Caki2 (cell line): ENCODE data around the gene DLK2. TPM values are rescaled to one million over a fixed set of nuclear protein-coding genes. Genes with fewer than 3 reads are reported as not detected.
"Not testable (repeated sequence)": the region's sequence is repeated elsewhere in the genome, so short reads cannot be mapped to it uniquely, and the experiment has no call there.

Experiments used
- DNase-seq: peaks from one replicate; pipeline ENCODE4 v3.0.0-alpha.2; 2015; ENCODE audit warnings: low read depth
- in situ Hi-C: cut with HindIII; loops from 2 replicates; pipeline ENCODE4 v1.10.0; 2016; ENCODE audit warnings: low sequenced_read_pairs, low pct_unique_long_range_greater_than_20kb, mixed read lengths
- total RNA-seq: library from RNA; depleted of rRNA; stranded (reverse); fragments of >200 nt; shearing (Covaris generic); gene quantifications from 2 replicates; pipeline ENCODE4 v1.2.3, GENCODE V29; 2014; ENCODE audit warnings: low replicate concordance

The DLK2 gene
- total RNA-seq, 1 experiment from 2014 or later = 0.07 TPM

DNA sequence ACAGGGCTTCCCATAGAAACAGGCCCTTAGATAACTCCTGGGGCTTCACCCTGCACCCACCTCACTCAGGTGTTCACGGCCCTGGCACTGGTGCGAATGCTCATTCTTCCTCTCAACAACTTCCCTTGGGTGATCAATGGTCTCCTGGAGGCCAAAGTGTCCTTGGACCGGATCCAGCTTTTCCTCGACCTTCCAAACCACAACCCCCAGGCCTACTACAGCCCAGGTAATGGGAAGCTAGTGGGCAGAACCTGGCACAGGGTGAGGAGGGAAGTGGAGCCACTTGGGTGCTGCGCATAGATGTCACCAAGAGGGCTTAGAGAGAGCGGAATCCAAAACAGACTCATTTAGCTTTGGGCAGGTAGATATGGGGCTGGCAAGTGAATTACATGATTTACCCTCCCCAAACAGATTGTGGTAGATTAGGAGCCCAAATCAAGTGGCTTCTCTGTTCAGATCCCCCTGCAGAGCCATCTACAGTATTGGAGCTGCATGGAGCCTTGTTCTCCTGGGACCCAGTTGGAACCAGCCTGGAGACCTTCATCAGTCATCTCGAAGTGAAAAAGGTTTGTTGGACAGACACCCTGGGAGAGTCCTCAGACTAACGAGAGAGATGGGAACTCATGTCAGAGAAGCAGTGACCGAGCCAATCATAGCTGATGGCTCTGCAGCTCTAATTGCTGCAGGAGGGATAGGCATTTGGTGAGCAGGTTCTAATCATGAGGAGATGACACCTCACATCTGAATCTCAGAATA lies 19.5 kb downstream of the DLK2 start:
- DNase-seq = no peak
- in situ Hi-C loops = no loop called here

DNA sequence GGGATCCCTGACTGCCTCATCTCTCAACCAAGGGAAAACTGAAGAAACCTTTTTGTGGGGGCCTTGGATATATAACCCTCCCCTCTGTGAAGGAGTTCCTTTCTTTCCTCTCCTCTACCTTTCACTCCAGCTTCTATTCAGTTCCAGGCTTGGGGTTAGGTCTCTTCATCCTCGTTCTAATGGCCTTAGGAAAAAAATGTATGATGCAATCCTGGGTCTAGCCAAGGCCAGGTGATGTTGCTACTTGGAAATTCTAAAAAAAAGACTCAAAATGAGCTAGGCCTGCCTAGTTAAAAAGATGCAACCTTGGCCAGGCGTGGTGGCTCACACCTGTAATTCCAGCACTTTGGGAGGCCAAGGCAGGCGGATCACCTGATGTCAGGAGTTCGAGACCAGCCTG lies 20.4 kb downstream of the DLK2 start:
- no peak for DNase-seq
- in situ Hi-C loops = no loop called here

DNA sequence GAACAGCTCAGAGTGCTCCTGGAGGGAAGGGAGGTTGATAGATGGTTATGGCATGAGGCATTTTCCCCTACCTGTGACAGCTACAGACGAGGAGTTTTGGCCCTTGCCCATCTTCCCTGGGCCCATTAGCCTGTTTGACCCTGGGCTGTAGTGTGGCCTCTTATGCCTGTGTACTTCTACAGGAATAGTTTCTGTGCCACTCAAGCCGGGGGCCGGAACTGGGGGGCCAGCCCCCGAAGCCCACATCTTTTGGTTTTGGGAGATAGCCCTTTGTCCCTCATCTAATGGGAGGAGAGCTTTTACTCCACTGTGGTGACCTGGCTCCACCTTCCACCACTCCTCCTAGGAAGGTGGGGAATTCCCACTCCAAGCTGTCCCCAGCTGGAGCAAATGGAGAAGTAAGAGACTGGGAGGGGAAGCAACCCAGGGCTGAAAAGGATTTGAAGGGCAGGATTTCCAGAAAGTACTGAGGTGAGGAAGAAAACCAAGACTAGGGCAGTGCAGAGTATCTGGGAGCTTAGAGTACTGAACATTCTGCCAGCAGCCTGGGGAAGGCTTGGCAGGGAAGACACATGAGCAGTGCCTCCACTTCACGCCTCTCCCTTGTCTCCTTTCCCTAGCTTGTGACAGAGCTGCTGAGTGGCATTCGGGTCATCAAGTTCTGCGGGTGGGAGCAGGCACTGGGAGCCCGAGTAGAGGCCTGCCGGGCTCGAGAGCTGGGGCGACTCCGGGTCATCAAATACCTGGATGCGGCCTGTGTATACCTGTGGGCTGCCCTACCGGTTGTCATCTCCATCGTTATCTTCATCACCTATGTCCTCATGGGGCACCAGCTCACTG lies 21.1 kb downstream of the DLK2 start:
- in situ Hi-C loops = no loop called here
- DNase-seq = peak; percentile 31

DNA sequence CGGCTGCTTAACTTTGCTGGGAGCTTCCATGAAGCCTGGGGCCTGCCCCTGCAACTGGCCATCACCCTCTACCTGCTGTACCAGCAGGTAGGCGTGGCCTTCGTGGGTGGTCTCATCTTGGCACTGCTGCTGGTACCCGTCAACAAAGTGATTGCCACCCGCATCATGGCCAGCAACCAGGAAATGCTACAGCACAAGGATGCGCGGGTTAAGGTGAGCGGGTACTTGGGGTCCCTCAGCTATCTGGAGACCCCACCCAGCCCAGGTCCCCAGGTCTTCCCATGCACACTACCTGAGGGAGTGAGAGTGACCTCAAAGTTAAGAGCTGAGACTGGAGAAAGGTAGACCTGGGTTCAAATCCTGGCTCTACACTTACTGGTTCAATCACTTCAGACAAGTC lies 22.2 kb downstream of the DLK2 start:
- in situ Hi-C loops = no loop called here
- no peak for DNase-seq

DNA sequence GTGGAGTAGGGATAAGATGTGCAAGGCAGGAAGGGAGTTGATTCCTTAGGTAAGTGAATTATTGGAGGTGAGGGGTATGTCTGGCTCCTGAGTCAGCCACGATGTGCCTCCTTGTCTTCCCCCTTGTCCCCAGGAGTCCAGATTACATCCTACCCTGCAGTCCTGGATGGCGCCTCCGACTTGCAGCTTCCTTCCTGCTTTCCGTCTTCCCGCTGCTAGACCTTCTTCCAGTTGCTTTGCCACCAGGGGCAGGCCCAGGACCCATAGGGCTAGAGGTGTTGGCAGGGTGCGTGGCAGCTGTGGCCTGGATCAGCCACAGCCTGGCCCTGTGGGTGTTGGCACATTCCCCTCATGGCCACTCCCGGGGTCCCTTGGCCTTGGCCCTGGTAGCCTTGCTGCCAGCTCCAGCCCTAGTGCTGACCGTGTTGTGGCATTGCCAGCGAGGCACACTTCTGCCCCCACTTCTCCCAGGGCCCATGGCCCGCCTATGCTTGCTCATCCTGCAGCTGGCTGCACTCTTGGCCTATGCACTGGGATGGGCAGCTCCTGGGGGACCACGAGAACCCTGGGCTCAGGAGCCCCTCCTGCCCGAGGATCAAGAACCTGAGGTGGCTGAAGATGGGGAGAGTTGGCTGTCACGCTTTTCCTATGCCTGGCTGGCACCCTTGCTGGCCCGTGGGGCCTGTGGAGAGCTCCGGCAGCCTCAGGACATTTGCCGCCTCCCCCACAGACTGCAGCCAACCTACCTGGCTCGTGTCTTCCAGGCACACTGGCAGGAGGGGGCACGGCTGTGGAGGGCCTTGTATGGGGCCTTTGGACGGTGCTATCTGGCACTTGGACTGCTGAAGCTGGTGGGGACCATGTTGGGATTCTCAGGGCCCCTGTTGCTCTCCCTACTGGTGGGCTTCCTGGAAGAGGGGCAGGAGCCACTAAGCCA lies 23.1 kb downstream of the DLK2 start:
- in situ Hi-C loops = no loop called here
- DNase-seq = no peak

DNA sequence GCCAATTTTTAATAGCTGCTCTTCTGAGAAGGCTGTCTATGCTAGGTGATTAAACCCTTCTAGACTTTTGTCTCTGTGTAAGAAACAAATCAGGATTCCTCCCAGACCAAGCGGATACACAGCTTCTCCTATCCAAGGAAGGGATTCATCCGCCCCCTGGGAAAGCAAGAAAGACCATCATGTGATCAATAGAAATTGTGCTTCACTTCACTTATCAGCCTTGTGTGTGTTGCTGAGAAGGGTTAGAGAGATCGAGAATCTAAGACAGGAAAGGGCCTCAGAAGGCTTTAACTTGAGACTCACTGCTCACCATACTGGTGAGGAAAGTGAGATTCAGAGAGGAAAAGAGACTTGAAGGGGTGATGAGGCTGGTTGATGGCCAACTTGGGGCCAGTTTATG lies 26.5 kb downstream of the DLK2 start:
- in situ Hi-C loops = no loop called here
- no peak for DNase-seq

DNA sequence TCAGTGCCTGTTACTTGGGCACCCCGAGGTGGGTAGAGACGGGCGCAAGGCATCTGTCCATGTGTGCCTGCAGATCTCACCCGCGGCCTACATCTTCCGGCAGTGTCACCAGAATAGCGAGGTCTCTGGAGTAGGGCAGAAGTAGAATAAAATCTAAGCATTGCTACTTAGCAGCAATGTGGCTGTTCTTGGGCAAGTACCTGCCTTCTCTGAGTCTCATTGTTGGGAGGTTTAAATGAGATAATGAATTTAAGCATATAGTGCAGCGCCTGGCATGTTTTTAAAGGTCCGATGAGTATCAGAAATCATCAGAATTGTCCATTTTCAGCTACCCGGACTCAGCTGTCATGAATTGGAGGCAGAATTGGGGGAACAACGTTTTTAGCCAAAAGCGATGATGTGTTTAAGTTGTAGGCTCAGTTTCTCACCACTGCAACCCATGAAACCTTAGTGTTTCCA lies 27.2 kb downstream of the DLK2 start:
- no peak for DNase-seq
- in situ Hi-C loops = no loop called here

DNA sequence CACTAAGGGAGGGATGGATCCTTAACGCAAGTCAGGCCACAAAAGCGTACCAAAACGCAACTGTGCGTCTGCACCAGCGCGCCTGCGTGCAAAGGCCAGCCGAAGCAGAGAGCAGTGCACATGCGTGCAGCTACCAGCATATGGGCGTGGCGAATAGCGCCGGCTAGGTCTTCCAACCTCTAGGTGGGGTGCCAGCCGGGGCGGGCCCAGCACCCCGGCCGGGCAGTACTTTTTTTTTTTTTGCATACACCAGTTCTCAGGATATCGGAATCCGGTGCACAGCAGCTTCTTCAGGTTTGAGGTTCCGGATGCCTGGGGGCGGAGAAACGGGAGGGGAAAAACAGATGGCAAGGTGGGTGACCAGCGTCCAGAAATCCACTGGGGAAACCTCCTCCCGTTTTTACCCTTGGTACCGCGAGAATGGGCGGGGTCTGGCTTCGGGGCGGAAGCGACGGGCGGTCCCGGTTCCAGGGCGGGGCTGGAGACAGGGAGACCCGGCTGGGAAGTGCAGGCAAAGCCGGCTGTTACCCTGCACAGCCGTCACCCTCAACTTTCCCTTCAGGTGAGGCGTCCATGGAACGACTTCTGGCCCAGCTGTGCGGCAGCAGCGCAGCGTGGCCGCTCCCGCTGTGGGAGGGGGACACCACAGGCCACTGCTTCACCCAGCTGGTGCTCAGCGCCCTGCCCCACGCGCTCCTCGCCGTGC lies 27.8 kb downstream of the DLK2 start, which contains the start of gene ABCC10:
Gene ABCC10 (plus strand): TSS at position 136 of the 706 bp plus-strand sequence. CDS start 438 bp downstream, at position 574.
- in situ Hi-C loops = no loop called here

DNA sequence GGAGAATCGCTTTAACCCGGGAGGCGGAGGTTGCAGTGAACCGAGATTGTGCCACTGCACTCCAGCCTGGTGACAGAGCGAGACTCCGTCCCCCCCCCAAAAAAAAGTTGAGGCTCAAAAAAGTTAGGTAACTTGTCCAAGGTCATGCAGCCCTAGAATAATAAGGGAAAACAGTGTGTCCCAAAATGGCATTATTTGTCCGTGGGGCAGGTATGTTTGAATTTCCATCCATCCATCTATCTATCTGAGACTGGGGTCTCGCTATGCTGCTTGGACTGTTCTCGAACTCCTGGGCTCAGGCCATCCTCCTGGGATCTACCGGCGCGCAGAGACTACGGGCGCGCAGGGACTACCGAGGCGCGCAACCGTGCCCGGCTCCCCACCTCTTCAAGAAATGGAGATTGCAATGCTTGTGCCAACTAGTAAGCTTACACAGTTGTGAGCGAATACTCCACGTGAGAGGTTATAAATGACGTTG lies 28.4 kb downstream of the DLK2 start:
- no peak for DNase-seq
- in situ Hi-C loops = no loop called here

More for the DNA sequence above, 27.8 kb downstream of the DLK2 start, which contains the start of gene ABCC10:
- DNase-seq = peak; percentile 95

DNA sequence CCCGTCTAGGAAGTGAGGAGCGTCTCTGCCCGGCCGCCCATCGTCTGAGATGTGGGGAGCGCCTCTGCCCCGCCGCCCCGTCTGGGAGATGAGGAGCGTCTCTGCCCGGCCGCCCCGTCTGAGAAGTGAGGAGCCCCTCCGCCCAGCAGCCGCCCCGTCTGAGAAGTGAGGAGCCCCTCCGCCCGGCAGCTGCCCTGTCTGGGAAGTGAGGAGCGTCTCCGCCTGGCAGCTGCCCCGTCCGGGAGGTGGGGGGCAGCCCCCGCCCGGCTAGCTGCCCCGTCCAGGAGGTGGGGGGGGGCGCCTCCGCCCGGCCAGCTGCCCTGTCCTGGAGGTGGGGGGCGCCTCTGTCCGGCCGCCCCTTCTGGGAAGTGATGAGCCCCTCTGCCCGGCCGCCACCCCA lies 30.3 kb downstream of the DLK2 start:
- in situ Hi-C loops, DNase-seq: not testable (repeated sequence)

DNA sequence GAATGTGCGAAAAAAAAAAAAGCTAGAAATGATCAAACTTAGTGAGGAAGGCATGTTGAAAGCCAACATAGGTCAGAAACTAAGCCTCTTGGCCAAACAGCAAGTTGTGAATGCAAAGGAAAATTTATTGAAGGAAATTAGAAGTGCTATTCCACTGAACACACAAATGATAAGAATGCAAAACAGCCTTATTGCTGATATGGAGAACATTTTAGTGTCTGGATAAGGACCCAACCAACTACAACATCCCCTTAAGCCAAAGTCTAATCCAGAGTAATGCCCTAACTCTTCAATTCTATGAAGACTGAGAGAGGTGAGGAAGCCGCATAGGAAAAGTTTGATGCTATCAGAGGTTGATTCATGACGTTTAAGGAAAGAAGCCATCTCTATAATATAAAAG lies 33.5 kb downstream of the DLK2 start:
- in situ Hi-C loops = no loop called here
- DNase-seq = no peak

DNA sequence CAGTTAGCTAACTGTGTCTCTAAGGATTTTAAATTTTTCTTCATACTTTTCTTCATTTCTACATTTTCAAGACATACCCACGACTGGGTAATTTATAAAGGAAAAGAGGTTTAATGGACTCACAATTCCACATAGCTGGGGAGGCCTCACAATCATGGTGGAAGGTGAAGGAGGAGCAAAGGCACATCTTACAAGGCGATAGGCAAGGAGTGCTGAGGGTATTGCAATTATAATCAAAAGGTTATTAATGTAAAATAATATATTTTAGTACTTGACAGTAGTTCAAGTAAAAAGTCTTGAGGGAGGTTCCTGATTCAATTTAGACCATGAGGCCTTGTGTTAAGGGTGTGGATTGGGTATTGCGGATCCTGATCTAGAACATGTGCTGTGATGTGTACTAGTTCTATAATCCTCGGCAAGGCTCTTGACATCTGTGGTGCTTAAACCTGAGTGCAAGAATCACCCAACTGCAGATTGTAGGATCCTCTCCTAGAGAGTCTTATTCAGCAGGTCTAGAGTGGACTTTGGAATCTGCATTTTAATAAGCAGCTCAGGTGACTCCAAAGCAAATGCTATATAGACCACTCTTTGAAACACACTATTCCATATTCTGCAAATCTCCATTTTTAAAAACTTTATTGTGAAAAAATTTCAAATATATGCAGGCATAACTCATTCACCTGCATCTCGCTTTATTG lies 35.2 kb downstream of the DLK2 start:
- in situ Hi-C loops = no loop called here
- no peak for DNase-seq

DNA sequence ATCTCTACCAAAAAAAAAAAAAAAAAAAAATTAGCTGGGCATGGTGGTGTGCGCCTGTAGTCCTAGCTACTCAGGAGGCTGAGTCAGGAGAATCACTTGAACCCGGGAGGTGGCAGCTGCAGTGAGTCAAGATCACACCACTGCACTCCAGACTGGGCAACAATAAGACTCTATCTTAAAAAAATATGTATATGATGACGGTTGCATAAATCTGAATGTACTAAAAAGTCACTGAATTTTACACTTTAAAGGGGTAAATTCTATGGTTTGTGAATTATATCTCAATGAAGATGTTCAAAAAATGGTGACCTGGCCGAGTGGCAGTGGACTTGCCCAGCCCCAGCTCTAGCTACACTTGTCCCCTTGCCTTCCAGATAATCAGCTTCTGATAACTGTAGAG lies 38.4 kb downstream of the DLK2 start:
- DNase-seq = no peak
- in situ Hi-C loops = no loop called here

DNA sequence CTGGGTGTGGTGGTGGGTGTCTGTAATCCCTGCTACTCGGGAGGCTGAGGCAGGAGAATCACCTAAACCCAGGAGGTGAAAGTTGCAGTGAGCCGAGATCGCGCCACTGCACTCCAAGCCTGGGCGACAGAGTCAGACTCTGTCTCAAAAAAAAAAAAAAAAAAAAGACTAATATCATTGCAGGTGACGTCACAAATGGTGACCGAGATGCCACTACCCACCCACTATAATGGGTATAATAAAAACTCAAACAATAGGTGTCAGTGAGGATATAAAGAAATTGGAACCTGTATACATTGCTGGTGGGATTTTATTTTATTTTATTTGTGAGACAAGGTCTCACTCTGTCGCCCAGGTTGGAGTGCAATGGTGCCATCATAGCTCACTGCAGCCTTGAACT lies 40.1 kb downstream of the DLK2 start:
- DNase-seq, in situ Hi-C loops: not testable (repeated sequence)

DNA sequence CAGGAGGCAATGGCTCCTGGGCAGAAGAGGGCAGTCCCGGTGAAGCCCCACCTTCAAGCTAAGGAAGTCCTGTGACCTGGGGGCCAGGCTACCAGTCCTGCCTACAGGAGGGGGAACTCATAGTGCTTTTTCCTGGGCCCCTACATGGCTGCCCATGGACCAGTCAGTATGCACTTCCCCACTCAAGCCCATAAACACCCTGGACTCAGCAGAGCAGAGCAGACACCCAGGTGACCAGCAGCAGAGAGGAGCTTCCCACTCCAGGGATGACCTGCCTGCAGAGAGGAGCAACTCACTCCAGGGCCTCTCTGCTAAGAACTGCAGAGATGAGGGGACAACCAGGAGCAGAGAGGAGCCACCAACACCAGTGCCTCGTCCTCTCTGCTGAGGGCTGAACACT lies 42.3 kb downstream of the DLK2 start:
- DNase-seq = no peak
- in situ Hi-C loops = no loop called here

DNA sequence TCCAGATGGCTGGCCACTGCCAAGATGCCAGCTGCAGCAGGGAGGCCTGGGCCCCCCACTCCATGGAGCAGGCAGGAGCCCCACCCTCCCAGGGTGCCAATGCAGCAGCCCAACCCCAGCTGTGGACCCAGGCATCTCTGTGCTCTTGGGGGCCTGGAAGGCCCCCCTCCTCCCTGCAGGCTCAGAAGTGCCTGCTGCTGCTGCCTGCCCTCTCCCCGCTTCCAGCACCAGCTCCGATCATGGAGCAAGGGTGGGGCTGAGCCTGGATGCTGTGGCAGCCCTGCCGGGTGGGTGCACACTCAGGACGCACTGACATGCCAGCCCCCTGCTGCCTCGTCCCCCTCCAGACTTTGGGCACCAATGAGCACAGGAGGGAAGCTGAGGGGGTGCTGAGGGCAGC lies 42.8 kb downstream of the DLK2 start:
- DNase-seq = no peak
- in situ Hi-C loops = no loop called here

DNA sequence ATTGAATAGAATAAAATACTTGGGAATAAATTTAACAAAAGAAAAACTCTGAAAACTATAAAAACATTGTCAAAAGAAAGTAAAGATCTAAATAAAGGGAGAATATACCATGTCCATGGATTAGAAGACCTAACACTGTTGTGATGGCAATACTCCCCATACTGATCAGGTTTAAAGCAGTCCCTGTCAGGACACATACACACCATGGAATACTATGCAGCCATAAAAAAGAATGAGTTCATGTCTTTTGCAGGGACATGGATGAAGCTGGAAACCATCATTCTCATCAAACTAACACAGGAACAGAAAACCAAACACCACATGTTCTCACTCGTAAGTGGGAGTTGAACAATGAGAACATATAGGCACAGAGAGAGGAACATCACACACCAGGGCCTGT lies 44.6 kb downstream of the DLK2 start:
- in situ Hi-C loops, DNase-seq: not testable (repeated sequence)
